ENCODE data around the gene MED13L.

MED13L gene

DNA sequence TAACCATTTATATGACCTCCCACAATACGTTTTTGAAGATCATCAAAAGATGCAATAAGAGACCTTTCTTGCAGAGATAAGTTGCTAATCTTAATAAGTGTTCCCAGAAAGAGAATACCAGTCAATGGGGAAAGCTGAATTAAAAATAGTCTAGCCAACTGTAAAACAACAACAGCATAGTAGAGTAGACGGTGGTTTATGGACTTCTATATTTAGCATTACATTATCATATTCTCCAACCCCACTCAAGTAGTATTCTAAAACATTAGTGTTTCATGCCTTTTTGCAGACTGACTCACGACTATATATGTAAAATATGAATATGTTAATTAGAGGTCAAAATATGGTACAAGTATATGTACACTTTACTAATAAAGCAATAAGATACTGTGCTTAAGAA lies 218.9 kb downstream of the MED13L start:
- H3K9ac ChIP-seq (ENCODE audit: low read length): no peak overlapping the region
- H3K27me3 ChIP-seq (ENCODE audit: low read length): no peaks in the 10 kb centered on the region
- no peaks in the 10 kb centered on the region for H3K79me2 ChIP-seq (ENCODE audit: insufficient read depth, low read length)
- H3K27ac ChIP-seq (ENCODE audit: low read depth, low read length): no peak overlapping the region
- no peak overlapping the region for H3K4me2 ChIP-seq (ENCODE audit: low read depth, low read length, poor library complexity, severe bottlenecking)
- no peaks in the 10 kb centered on the region for H3K9me3 ChIP-seq (ENCODE audit: insufficient read depth, low read length)
- TF ChIP-seq CTCF (IDR thresholded peaks at IDR 0.05; ENCODE audit: insufficient read depth, low read length, poor library complexity, severe bottlenecking) (no peak), EZH2phosphoT487 (conservative IDR thresholded peaks at IDR 0.05; ENCODE audit: low read length) (no peak)
- H3K4me3 ChIP-seq (ENCODE audit: insufficient read depth, low read length, poor library complexity, severe bottlenecking): no peak overlapping the region
- H2AFZ ChIP-seq (ENCODE audit: low read depth, low read length, severe bottlenecking): no peak overlapping the region
- no peaks in the 10 kb centered on the region for H3K36me3 ChIP-seq (ENCODE audit: low read length)
- H4K20me1 ChIP-seq (ENCODE audit: low read depth, low read length): 0 out of 2 replicates have a peak, but pooled peaks cover 3% of the 10 kb centered on the region
- H3F3A ChIP-seq (ENCODE audit: insufficient read depth): no peaks in the 10 kb centered on the region
- H3K9me2 ChIP-seq (replicated peaks; ENCODE audit: insufficient read depth, low read length): no peaks in the 10 kb centered on the region

- Histone ChIP-seq H3K9ac (ENCODE audit: low read length) (no peak overlapping the region), H3K9me2 (replicated peaks; ENCODE audit: insufficient read depth, low read length) (no peaks in the 10 kb centered on the region), H3K27me3 (ENCODE audit: low read length) (no peaks in the 10 kb centered on the region), H2AFZ (ENCODE audit: low read depth, low read length, severe bottlenecking) (no peak overlapping the region), H3K36me3 (ENCODE audit: low read length) (no peaks in the 10 kb centered on the region), H3K4me3 (ENCODE audit: insufficient read depth, low read length, poor library complexity, severe bottlenecking) (no peak overlapping the region), H4K20me1 (ENCODE audit: low read depth, low read length) (0 out of 2 replicates have a peak, but pooled peaks cover 3% of the 10 kb centered on the region), H3K4me2 (ENCODE audit: low read depth, low read length, poor library complexity, severe bottlenecking) (no peak overlapping the region), H3K27ac (ENCODE audit: low read depth, low read length) (no peak overlapping the region), H3K9me3 (ENCODE audit: insufficient read depth, low read length) (no peaks in the 10 kb centered on the region), H3K79me2 (ENCODE audit: insufficient read depth, low read length) (no peaks in the 10 kb centered on the region), H3F3A (ENCODE audit: insufficient read depth) (no peaks in the 10 kb centered on the region)
- TF ChIP-seq EZH2phosphoT487 (conservative IDR thresholded peaks at IDR 0.05; ENCODE audit: low read length) (no peak), CTCF (IDR thresholded peaks at IDR 0.05; ENCODE audit: insufficient read depth, low read length, poor library complexity, severe bottlenecking) (no peak)
Measured at GRCh38 chr12:116057356-116057755, 220.1 kb downstream of the MED13L start.

DNA sequence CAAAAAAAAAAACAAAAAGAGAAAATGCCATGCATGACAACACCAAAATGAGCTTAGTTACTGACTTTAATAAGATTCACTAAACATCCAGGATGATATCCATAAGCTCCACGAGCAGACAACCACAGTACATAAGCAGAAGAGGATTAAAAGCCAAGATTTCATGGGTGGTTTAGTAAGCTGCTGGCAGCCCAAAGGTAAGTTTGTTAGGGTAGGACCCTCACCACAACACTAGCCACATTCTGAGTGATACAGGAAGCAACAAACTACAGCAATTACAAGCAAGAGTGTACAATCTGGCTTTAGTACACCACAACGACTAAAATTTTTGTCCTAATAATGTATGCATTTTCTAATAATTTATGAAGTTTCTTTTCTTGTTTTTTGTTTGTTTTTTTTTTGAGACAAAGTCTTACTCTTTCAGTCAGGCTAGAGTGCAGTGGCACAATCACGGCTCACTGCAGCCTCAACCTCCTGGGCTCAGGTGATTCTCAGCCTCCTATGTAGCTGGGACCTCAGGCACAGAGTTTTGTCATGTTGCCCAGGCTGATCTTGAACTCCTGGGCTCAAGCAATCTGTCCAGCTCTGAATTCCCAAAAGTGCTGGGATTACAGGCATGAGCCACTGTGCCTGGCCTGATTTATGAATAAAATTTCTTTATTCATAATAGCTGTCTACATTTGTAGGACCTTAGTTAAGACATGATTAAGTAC lies 221.4 kb downstream of the MED13L start:
- no peak overlapping the region for H3K9ac ChIP-seq (ENCODE audit: low read length)
- no peak overlapping the region for H3K4me3 ChIP-seq (ENCODE audit: insufficient read depth, low read length, poor library complexity, severe bottlenecking)
- H2AFZ ChIP-seq (ENCODE audit: low read depth, low read length, severe bottlenecking): no peak overlapping the region
- H3K27me3 ChIP-seq (ENCODE audit: low read length): no peaks in the 10 kb centered on the region
- no peaks in the 10 kb centered on the region for H3K9me2 ChIP-seq (replicated peaks; ENCODE audit: insufficient read depth, low read length)
- H3K4me2 ChIP-seq (ENCODE audit: low read depth, low read length, poor library complexity, severe bottlenecking): no peak overlapping the region
- H4K20me1 ChIP-seq (ENCODE audit: low read depth, low read length): 0 out of 2 replicates have a peak, but pooled peaks cover 3% of the 10 kb centered on the region
- H3K9me3 ChIP-seq (ENCODE audit: insufficient read depth, low read length): no peaks in the 10 kb centered on the region
- no peak overlapping the region for H3K27ac ChIP-seq (ENCODE audit: low read depth, low read length)
- no peaks in the 10 kb centered on the region for H3K79me2 ChIP-seq (ENCODE audit: insufficient read depth, low read length)
- H3F3A ChIP-seq (ENCODE audit: insufficient read depth): no peaks in the 10 kb centered on the region
- TF ChIP-seq CTCF (IDR thresholded peaks at IDR 0.05; ENCODE audit: insufficient read depth, low read length, poor library complexity, severe bottlenecking): no peak
- TF ChIP-seq EZH2phosphoT487 (conservative IDR thresholded peaks at IDR 0.05; ENCODE audit: low read length): no peak
- H3K36me3 ChIP-seq (ENCODE audit: low read length): no peaks in the 10 kb centered on the region

All from SU-DHL-6 (cell line).